Measurements from ENCODE around the gene TRIM52.
"Not testable (repeated sequence)": the region's sequence is repeated elsewhere in the genome, so short reads cannot be mapped to it uniquely, and the experiment has no call there.

The TRIM52 gene

GRCh38 chr5:181212080-181212479 lies 48.9 kb downstream of the TRIM52 start:
- DNase-seq: no peak

GRCh38 chr5:181211208-181211607 lies 49.7 kb downstream of the TRIM52 start:
- DNase-seq: no peak

- not testable (repeated sequence) for DNase-seq
These were observed 50.2 kb downstream of the TRIM52 start for GRCh38 chr5:181210698-181211097.

GRCh38 chr5:181210148-181210547 lies 50.8 kb downstream of the TRIM52 start:
- not testable (repeated sequence) for DNase-seq

- DNase-seq: not testable (repeated sequence)
These were observed 51.9 kb downstream of the TRIM52 start for GRCh38 chr5:181209006-181209405.

GRCh38 chr5:181207960-181208253 lies 53.0 kb downstream of the TRIM52 start:
- DNase-seq: no peak

- DNase-seq: no peak
These were observed 53.6 kb downstream of the TRIM52 start for GRCh38 chr5:181207214-181207959.

GRCh38 chr5:181205761-181206649 lies 54.9 kb downstream of the TRIM52 start:
- no peak for DNase-seq

All from Kasumi-1 (cell line).